Measurements from ENCODE around the gene PDZRN4.
A peak's percentile ranks its signal among the peaks of the same experiment; 100 is the strongest.
"Not testable (repeated sequence)": the region's sequence is repeated elsewhere in the genome, so short reads cannot be mapped to it uniquely, and the experiment has no call there.

PDZRN4 gene

GRCh38 chr12:41532072-41532471 lies 344.0 kb downstream of the PDZRN4 start:
- no peak overlapping the region for H3K27ac ChIP-seq (ENCODE audit: low read length)
- H3K4me2 ChIP-seq (ENCODE audit: low read length), result no peak overlapping the region
- H3K27me3 ChIP-seq (ENCODE audit: low read depth, low read length), result no peaks in the 10 kb centered on the region
- H4K20me1 ChIP-seq (ENCODE audit: insufficient read depth, low read length), result no peaks in the 10 kb centered on the region
- no peaks in the 10 kb centered on the region for H3K79me2 ChIP-seq (ENCODE audit: low read length)
- TF ChIP-seq CTCF (IDR thresholded peaks at IDR 0.05; ENCODE audit: low read depth, low read length) (no peak), EZH2phosphoT487 (IDR thresholded peaks at IDR 0.05; ENCODE audit: low read depth) (no peak)
- no peaks in the 10 kb centered on the region for H3K9me3 ChIP-seq (ENCODE audit: insufficient read depth, low read length)
- H3K4me1 ChIP-seq (ENCODE audit: low read length), result no peaks in the 10 kb centered on the region
- no peaks in the 10 kb centered on the region for H3K36me3 ChIP-seq (replicated peaks; ENCODE audit: low read depth, low read length)
- H3K4me3 ChIP-seq (ENCODE audit: low read length), result no peak overlapping the region
- H2AFZ ChIP-seq (ENCODE audit: low read depth, low read length), result no peak overlapping the region
- no peak overlapping the region for H3K9ac ChIP-seq (ENCODE audit: low read length)

GRCh38 chr12:41536813-41537490 lies 348.8 kb downstream of the PDZRN4 start:
- H3K4me2 ChIP-seq (ENCODE audit: low read length), result no peak overlapping the region
- no peaks in the 10 kb centered on the region for H3K9me3 ChIP-seq (ENCODE audit: insufficient read depth, low read length)
- H3K4me3 ChIP-seq (ENCODE audit: low read length), result no peak overlapping the region
- no peaks in the 10 kb centered on the region for H3K79me2 ChIP-seq (ENCODE audit: low read length)
- peak overlapping the region; percentile 59; the same call in 1 of the 2 replicates for H2AFZ ChIP-seq (ENCODE audit: low read depth, low read length)
- no peak overlapping the region for H3K27ac ChIP-seq (ENCODE audit: low read length)
- H3K27me3 ChIP-seq (ENCODE audit: low read depth, low read length), result no peaks in the 10 kb centered on the region
- TF ChIP-seq CTCF (IDR thresholded peaks at IDR 0.05; ENCODE audit: low read depth, low read length), result no peak
- TF ChIP-seq EZH2phosphoT487 (IDR thresholded peaks at IDR 0.05; ENCODE audit: low read depth), result no peak
- H3K36me3 ChIP-seq (replicated peaks; ENCODE audit: low read depth, low read length), result no peaks in the 10 kb centered on the region
- no peaks in the 10 kb centered on the region for H4K20me1 ChIP-seq (ENCODE audit: insufficient read depth, low read length)
- no peak overlapping the region for H3K9ac ChIP-seq (ENCODE audit: low read length)
- H3K4me1 ChIP-seq (ENCODE audit: low read length), result no peaks in the 10 kb centered on the region

GRCh38 chr12:41537522-41537921 lies 349.4 kb downstream of the PDZRN4 start:
- TF ChIP-seq CTCF (IDR thresholded peaks at IDR 0.05; ENCODE audit: low read depth, low read length) (no peak), EZH2phosphoT487 (IDR thresholded peaks at IDR 0.05; ENCODE audit: low read depth) (no peak)
- no peaks in the 10 kb centered on the region for H3K9me3 ChIP-seq (ENCODE audit: insufficient read depth, low read length)
- H3K4me1 ChIP-seq (ENCODE audit: low read length), result no peaks in the 10 kb centered on the region
- H3K27ac ChIP-seq (ENCODE audit: low read length), result no peak overlapping the region
- H3K36me3 ChIP-seq (replicated peaks; ENCODE audit: low read depth, low read length), result no peaks in the 10 kb centered on the region
- H4K20me1 ChIP-seq (ENCODE audit: insufficient read depth, low read length), result no peaks in the 10 kb centered on the region
- H3K4me2 ChIP-seq (ENCODE audit: low read length), result no peak overlapping the region
- no peaks in the 10 kb centered on the region for H3K27me3 ChIP-seq (ENCODE audit: low read depth, low read length)
- H3K4me3 ChIP-seq (ENCODE audit: low read length), result no peak overlapping the region
- H3K9ac ChIP-seq (ENCODE audit: low read length), result no peak overlapping the region
- H2AFZ ChIP-seq (ENCODE audit: low read depth, low read length), result peak overlapping the region; percentile 59; the same call in 1 of the 2 replicates
- no peaks in the 10 kb centered on the region for H3K79me2 ChIP-seq (ENCODE audit: low read length)

- Histone ChIP-seq H3K79me2 (ENCODE audit: low read length) (no peaks in the 10 kb centered on the region), H3K27ac (ENCODE audit: low read length) (no peak overlapping the region), H3K4me3 (ENCODE audit: low read length) (no peak overlapping the region), H2AFZ (ENCODE audit: low read depth, low read length) (no peak overlapping the region), H3K27me3 (ENCODE audit: low read depth, low read length) (no peaks in the 10 kb centered on the region), H3K36me3 (replicated peaks; ENCODE audit: low read depth, low read length) (no peaks in the 10 kb centered on the region), H4K20me1 (ENCODE audit: insufficient read depth, low read length) (no peaks in the 10 kb centered on the region), H3K4me2 (ENCODE audit: low read length) (no peak overlapping the region), H3K4me1 (ENCODE audit: low read length) (no peaks in the 10 kb centered on the region), H3K9me3 (ENCODE audit: insufficient read depth, low read length) (no peaks in the 10 kb centered on the region), H3K9ac (ENCODE audit: low read length) (no peak overlapping the region)
- TF ChIP-seq CTCF (IDR thresholded peaks at IDR 0.05; ENCODE audit: low read depth, low read length) (no peak), EZH2phosphoT487 (IDR thresholded peaks at IDR 0.05; ENCODE audit: low read depth) (no peak)
These were observed 357.6 kb downstream of the PDZRN4 start for GRCh38 chr12:41545761-41546160.

- not testable (repeated sequence) for H3K9ac ChIP-seq (ENCODE audit: low read length); H3K4me2 ChIP-seq (ENCODE audit: low read length); H3K27me3 ChIP-seq (ENCODE audit: low read depth, low read length); H2AFZ ChIP-seq (ENCODE audit: low read depth, low read length); H3K27ac ChIP-seq (ENCODE audit: low read length); H3K4me3 ChIP-seq (ENCODE audit: low read length); H4K20me1 ChIP-seq (ENCODE audit: insufficient read depth, low read length); H3K4me1 ChIP-seq (ENCODE audit: low read length); H3K79me2 ChIP-seq (ENCODE audit: low read length); H3K36me3 ChIP-seq (replicated peaks; ENCODE audit: low read depth, low read length); H3K9me3 ChIP-seq (ENCODE audit: insufficient read depth, low read length)
These were observed 359.0 kb downstream of the PDZRN4 start for GRCh38 chr12:41547071-41547470.

Data from OCI-LY3 (cell line).